ENCODE data around the gene FBXL17. TPM values are rescaled to one million over a fixed set of nuclear protein-coding genes. Genes with fewer than 3 reads are reported as not detected.

FBXL17 gene
- total and polyA plus RNA-seq, 2 of the 4 experiments (the other 2 are of a cell fraction) = 3.9 to 8.1 TPM

DNA sequence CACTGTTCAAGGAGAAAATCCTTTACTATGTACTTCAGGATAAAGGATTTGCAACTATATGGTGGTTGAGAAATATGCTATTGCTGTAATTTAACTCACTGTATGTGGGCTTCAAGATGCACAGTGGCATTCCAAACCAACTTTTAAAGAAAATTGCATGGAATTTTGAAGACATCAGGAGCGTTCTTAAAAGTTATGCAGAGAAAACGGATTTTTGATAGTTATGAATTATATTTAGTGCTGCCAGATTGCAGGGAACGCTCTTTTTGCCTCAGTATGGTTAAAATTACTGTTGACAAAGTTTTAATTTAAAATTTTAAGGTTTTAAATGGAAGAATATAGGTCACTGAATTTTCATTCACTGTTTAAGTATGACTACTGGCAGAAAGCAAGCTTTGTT, 375.1 kb downstream of the FBXL17 start:
- POLR2A ChIA-PET (ENCODE audit: unreplicated experiment) = no interaction called here
- CTCF ChIA-PET = no interaction called here
- intact Hi-C loops (cut with micrococcal nuclease) (no loop called here), dilution Hi-C loops (cut with HindIII; ENCODE audit: low sequenced_read_pairs, unreplicated experiment) (no loop called here), in situ Hi-C loops (cut with MboI; ENCODE audit: low sequenced_read_pairs) (no loop called here)
- Histone ChIP-seq H3K9me3 (ENCODE audit: control insufficient read depth, insufficient read depth, low read length) (no peaks in the 10 kb centered on the region), H3K4me3 (ENCODE audit: insufficient read depth, low read depth, low read length) (no peak overlapping the region), H3K36me3 (ENCODE audit: control insufficient read depth, insufficient read depth, low read length) (no peaks in the 10 kb centered on the region), H2AK5ac (ENCODE audit: low read depth, low read length) (no peak overlapping the region), H2AK9ac (replicated peaks; ENCODE audit: low read depth, low read length, poor library complexity) (no peak overlapping the region), H3K4me1 (ENCODE audit: control insufficient read depth, insufficient read depth, low read length) (no peaks in the 10 kb centered on the region), H3K9me1 (ENCODE audit: insufficient read depth, low read length) (no peaks in the 10 kb centered on the region), H4K8ac (ENCODE audit: low read depth in 2 of 2, low read length in 2 of 2) (no peak overlapping the region), H3K14ac (replicated peaks; ENCODE audit: low read depth, low read length) (no peak overlapping the region), H3K9ac (ENCODE audit: low read depth, low read length) (no peak overlapping the region), H2BK120ac (ENCODE audit: low read depth, low read length) (no peak overlapping the region), H3K18ac (ENCODE audit: low read depth, low read length) (no peak overlapping the region), H4K5ac (ENCODE audit: low read depth, low read length) (no peak overlapping the region), H4K91ac (ENCODE audit: insufficient read depth, low read depth, low read length) (no peak overlapping the region), H2BK20ac (ENCODE audit: low read depth, low read length) (no peak overlapping the region), H2BK15ac (ENCODE audit: low read depth, low read length) (no peak overlapping the region), H3K4ac (ENCODE audit: low read depth, low read length) (no peak overlapping the region), H3K79me1 (ENCODE audit: low read depth in 1 of 2, low read length in 2 of 2) (no peaks in the 10 kb centered on the region), H3K27me3 (ENCODE audit: control insufficient read depth, insufficient read depth, low read length) (no peaks in the 10 kb centered on the region), H4K20me1 (ENCODE audit: insufficient read depth, low read length) (no peaks in the 10 kb centered on the region), H2AFZ (replicated peaks; ENCODE audit: low read length, poor library complexity) (no peak overlapping the region), H3K56ac (ENCODE audit: extremely low read depth, insufficient read depth, low read length) (no peak overlapping the region), H3K4me2 (ENCODE audit: low read depth, low read length) (no peak overlapping the region), H2BK5ac (ENCODE audit: low read depth, low read length, poor library complexity, severe bottlenecking) (no peak overlapping the region), H3K27ac (ENCODE audit: insufficient read depth, low read length) (no peak overlapping the region), H3K23ac (ENCODE audit: low read depth, low read length) (no peak overlapping the region)
- TF ChIP-seq CEBPB (IDR thresholded peaks at IDR 0.05; ENCODE audit: low read depth, low read length) = no peak
- TF ChIP-seq FOS (IDR thresholded peaks at IDR 0.05; ENCODE audit: low read depth, low read length) = no peak
- TF ChIP-seq BHLHE40 (IDR thresholded peaks at IDR 0.05; ENCODE audit: low read depth, low read length) = no peak
- no peak for TF ChIP-seq SMC3 (IDR thresholded peaks at IDR 0.05; ENCODE audit: low read depth, low read length)
- TF ChIP-seq NFE2L2 (IDR thresholded peaks at IDR 0.05; ENCODE audit: low read depth, low read length) = no peak
- no peak for TF ChIP-seq RFX5 (IDR thresholded peaks at IDR 0.05; ENCODE audit: low read depth, low read length)
- TF ChIP-seq RCOR1 (IDR thresholded peaks at IDR 0.05; ENCODE audit: insufficient replicate concordance, low read length) = no peak
- no peak for TF ChIP-seq MXI1 (IDR thresholded peaks at IDR 0.05; ENCODE audit: borderline replicate concordance, low read depth, low read length)
- no peak for TF ChIP-seq POLR2A (IDR thresholded peaks at IDR 0.05; ENCODE audit: low read depth, low read length)
- no peak for TF ChIP-seq RAD21 (IDR thresholded peaks at IDR 0.05; ENCODE audit: low read length)
- TF ChIP-seq, protein P1, sequence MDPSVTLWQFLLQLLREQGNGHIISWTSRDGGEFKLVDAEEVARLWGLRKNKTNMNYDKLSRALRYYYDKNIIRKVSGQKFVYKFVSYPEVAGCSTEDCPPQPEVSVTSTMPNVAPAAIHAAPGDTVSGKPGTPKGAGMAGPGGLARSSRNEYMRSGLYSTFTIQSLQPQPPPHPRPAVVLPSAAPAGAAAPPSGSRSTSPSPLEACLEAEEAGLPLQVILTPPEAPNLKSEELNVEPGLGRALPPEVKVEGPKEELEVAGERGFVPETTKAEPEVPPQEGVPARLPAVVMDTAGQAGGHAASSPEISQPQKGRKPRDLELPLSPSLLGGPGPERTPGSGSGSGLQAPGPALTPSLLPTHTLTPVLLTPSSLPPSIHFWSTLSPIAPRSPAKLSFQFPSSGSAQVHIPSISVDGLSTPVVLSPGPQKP (IDR thresholded peaks at IDR 0.05; ENCODE audit: borderline replicate concordance, low read depth, low read length) = no peak
- TF ChIP-seq MAZ (IDR thresholded peaks at IDR 0.05; ENCODE audit: borderline replicate concordance, low read depth, low read length) = no peak
- TF ChIP-seq CHD1 (IDR thresholded peaks at IDR 0.05; ENCODE audit: low read depth, low read length) = no peak
- no peak for TF ChIP-seq MAFK (IDR thresholded peaks at IDR 0.05; ENCODE audit: low read depth, low read length)
- TF ChIP-seq, protein P2, sequence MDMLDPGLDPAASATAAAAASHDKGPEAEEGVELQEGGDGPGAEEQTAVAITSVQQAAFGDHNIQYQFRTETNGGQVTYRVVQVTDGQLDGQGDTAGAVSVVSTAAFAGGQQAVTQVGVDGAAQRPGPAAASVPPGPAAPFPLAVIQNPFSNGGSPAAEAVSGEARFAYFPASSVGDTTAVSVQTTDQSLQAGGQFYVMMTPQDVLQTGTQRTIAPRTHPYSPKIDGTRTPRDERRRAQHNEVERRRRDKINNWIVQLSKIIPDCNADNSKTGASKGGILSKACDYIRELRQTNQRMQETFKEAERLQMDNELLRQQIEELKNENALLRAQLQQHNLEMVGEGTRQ (IDR thresholded peaks at IDR 0.05; ENCODE audit: low read depth, low read length) = no peak
- TF ChIP-seq, protein P3, sequence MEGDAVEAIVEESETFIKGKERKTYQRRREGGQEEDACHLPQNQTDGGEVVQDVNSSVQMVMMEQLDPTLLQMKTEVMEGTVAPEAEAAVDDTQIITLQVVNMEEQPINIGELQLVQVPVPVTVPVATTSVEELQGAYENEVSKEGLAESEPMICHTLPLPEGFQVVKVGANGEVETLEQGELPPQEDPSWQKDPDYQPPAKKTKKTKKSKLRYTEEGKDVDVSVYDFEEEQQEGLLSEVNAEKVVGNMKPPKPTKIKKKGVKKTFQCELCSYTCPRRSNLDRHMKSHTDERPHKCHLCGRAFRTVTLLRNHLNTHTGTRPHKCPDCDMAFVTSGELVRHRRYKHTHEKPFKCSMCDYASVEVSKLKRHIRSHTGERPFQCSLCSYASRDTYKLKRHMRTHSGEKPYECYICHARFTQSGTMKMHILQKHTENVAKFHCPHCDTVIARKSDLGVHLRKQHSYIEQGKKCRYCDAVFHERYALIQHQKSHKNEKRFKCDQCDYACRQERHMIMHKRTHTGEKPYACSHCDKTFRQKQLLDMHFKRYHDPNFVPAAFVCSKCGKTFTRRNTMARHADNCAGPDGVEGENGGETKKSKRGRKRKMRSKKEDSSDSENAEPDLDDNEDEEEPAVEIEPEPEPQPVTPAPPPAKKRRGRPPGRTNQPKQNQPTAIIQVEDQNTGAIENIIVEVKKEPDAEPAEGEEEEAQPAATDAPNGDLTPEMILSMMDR (conservative IDR thresholded peaks at IDR 0.05; ENCODE audit: low read depth, low read length) = no peak
- BruUV-seq (replicated peaks) = no TSS peak
- no peak for ATAC-seq (ENCODE audit: low read depth)
- no CpG with 5 or more reads among the region's 3 CpGs for WGBS, 2 experiments (ENCODE audit: extremely low coverage in 2 of 2, insufficient read length in 1 of 2)
- DNase-seq = no peak

All from IMR-90 (cell line).